Gastroesophageal sphincter (tissue), 3 donors: ENCODE results near the gene BAIAP2L1.

Experiments
- POLR2A ChIP-seq, 2 donors: fragments of 450-650 bp; IDR thresholded peaks; one replicate each; pipeline ENCODE4 v1.6.1; 2017; ENCODE audit warnings: antibody characterized with exemption in 2 of 2, mild to moderate bottlenecking in 2 of 2, moderate library complexity in 1 of 2
- POLR2AphosphoS5 ChIP-seq: sonication (generic); formaldehyde crosslinking; IDR thresholded peaks from one replicate; pipeline ENCODE4 v1.6.1; 2017; ENCODE audit warnings: antibody characterized with exemption
- TF ChIP-seq, protein P1 (sequence below), 4 experiments: fragments of 200-600 bp in 2 of 4; fragments of 450-650 bp in 2 of 4; sonication (generic) in 1 of 4; IDR thresholded peaks; one replicate each; pipeline ENCODE4 v1.5.1; 2017 to 2019; ENCODE audit warnings: antibody characterized with exemption in 4 of 4, mild to moderate bottlenecking in 2 of 4, moderate library complexity in 2 of 4

DNA sequence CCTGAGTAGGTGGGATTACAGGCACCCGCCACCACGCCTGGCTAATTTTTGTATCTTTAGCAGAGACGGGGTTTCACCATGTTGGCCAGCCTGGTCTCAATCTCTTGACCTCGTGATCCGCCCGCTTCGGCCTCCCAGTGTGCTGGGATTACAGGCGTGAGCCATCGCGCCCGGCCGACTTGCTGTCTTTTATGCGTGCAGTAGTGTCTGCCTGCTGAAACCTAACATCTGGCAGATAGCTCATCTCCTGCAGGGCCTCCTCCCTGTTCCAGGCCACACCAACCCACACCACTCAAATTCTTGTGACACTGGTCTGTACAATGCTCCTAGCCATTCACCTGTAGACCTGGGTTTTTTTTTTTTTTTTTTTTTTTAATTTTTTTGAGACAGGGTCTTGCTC is 41.5 kb downstream of the BAIAP2L1 start:
- TF ChIP-seq POLR2AphosphoS5 (no peak), POLR2A (IDR thresholded peaks at IDR 0.05) (no peak)
- TF ChIP-seq, protein P1, sequence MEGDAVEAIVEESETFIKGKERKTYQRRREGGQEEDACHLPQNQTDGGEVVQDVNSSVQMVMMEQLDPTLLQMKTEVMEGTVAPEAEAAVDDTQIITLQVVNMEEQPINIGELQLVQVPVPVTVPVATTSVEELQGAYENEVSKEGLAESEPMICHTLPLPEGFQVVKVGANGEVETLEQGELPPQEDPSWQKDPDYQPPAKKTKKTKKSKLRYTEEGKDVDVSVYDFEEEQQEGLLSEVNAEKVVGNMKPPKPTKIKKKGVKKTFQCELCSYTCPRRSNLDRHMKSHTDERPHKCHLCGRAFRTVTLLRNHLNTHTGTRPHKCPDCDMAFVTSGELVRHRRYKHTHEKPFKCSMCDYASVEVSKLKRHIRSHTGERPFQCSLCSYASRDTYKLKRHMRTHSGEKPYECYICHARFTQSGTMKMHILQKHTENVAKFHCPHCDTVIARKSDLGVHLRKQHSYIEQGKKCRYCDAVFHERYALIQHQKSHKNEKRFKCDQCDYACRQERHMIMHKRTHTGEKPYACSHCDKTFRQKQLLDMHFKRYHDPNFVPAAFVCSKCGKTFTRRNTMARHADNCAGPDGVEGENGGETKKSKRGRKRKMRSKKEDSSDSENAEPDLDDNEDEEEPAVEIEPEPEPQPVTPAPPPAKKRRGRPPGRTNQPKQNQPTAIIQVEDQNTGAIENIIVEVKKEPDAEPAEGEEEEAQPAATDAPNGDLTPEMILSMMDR (IDR thresholded peaks at IDR 0.05): no peak
